GM12875 (cell line): ENCODE measurements around the gene CD44.

Experiments
- H3K4me3 ChIP-seq: one replicate; pipeline ENCODE4 v1.5.1; 2011; ENCODE audit warnings: low read depth, low read length, control low read depth
- TF ChIP-seq, protein P1 (sequence below): IDR thresholded peaks from 2 replicates; pipeline ENCODE4 v1.5.1; 2011; ENCODE audit warnings: low read depth, mild to moderate bottlenecking, control low read depth, inconsistent platforms, low read length, moderate library complexity, borderline replicate concordance; ENCODE audit not compliant: insufficient read depth

CD44 gene

DNA sequence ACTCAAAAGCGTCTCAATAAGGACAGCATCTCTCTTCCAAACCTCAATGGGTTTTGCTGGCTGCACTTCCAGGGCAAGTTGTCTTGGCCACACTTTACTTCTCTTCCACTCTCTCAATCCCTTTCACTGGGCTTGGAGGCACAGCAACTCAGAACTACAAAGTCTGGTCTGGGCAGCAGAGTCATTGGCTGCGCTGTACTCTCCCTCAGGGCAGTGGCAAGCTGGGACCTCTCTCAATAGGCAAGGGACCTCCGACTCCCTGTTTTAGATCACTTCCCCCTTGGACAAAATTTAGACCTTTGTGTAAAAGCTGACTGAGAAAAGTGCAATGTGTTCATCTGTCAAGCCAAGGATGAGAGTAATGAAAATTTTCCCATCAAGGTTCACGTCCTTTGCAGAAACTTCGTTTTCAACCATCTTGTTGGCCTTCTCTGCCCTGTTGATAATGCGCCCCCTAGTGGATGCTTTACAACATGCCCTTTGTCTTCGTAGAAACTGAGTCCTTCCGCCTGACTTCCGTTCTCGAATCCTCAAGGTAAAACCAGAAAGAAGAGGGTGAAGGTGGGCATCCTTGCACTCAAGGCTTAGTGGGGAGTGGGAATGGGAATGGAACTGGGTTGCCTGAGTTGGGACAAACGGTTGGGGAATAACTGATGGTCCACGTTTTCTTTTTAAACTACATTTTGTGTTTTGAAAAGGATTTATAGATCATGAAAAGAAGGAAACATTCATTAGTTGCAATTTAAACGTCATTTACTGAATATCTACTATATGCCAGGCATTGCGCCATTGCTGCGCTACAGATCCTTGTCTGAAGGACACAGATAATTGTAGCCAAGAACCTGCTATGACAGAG lies 99.1 kb downstream of the CD44 start:
- TF ChIP-seq, protein P1, sequence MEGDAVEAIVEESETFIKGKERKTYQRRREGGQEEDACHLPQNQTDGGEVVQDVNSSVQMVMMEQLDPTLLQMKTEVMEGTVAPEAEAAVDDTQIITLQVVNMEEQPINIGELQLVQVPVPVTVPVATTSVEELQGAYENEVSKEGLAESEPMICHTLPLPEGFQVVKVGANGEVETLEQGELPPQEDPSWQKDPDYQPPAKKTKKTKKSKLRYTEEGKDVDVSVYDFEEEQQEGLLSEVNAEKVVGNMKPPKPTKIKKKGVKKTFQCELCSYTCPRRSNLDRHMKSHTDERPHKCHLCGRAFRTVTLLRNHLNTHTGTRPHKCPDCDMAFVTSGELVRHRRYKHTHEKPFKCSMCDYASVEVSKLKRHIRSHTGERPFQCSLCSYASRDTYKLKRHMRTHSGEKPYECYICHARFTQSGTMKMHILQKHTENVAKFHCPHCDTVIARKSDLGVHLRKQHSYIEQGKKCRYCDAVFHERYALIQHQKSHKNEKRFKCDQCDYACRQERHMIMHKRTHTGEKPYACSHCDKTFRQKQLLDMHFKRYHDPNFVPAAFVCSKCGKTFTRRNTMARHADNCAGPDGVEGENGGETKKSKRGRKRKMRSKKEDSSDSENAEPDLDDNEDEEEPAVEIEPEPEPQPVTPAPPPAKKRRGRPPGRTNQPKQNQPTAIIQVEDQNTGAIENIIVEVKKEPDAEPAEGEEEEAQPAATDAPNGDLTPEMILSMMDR = peak; percentile 78
- H3K4me3 ChIP-seq = no peak overlapping the region

DNA sequence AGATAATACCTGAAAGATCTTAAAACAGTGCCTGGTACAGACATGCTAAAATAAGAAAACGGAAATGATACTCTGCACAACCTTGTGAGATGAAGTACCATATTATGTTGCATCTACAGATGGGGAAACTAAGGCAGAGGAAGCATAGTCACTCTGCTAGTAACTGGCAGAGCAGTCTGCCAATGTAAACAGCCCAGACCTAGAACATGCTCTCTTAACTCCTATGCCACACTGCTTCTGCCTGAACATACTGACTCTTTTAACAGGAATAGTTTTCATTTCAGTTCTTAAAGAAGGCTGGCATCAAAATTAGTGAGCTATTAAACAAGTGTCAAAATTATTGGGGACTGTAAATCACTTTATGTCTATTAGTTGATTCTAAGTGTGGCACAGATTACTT lies 99.9 kb downstream of the CD44 start:
- TF ChIP-seq, protein P1 = no peak

DNA sequence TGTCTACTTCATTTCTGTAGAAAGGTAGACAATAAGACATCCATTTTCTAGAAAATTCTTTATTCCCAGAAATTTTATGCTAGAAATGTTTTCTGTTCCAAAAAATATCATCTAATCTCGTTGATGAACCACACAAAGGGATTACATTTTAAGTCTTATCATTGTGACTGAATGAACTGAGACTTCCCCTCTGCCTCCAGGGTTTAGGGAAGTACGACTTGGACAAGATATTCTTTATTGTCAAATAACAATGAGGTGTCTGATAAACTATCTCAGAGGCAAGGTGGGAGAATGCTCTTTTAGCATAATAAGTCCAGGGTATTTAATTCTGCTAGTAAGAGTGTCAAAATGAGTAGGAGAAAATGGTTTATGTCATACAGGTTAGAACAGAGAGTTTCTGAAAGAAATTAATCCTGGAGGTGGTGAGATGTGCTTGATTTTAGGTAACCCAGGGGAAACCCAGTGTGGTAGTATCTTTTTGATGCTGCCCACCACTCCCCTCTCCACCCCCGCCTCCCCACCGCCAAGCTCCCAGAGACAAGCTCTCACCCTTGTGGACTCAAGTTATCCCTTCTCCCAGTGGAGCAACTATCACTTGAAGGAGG lies 100.6 kb downstream of the CD44 start:
- TF ChIP-seq, protein P1 = no peak

More for the DNA sequence above, 99.9 kb downstream of the CD44 start:
- no peak overlapping the region for H3K4me3 ChIP-seq

DNA sequence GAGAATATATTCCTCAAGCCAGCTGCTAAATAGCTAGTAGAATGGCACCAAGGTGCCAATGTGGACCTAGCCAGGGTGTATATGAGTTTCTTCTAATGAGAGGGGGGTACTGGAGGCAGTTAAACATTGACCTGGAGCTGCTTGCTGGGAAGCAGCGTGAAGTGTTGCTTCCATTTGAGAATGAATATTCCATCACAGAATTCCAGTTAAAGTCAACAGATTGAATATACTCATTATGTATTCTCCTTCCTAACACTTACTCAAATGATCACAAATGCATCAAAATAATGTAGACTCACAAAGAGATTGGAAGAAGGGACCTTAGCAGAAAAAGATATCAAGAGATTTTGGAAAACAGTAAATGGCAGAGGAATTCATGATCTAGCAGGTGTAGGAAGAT lies 102.1 kb downstream of the CD44 start:
- H3K4me3 ChIP-seq = no peak overlapping the region

More for the DNA sequence above, 100.6 kb downstream of the CD44 start:
- H3K4me3 ChIP-seq = no peak overlapping the region

DNA sequence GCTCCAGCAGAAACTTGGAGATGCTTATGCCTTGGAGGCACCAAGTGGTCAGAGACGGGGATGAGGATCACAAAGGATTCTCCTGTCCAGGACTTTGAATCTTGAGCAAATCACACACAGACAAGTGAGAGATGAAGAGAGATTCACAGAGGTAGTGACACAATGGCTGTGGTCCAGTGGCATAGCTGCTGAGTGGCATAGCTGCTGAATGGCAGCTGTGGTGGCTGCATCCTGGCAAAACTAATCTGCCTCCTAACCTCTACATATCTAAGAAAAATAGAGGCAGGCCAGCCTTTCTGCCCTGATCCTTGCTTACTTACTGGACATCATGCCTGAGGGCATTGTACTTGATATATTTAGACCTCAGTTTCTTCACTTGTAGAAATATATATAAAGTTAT lies 102.6 kb downstream of the CD44 start:
- TF ChIP-seq, protein P1 = no peak

More for the DNA sequence above, 102.1 kb downstream of the CD44 start:
- TF ChIP-seq, protein P1 = no peak

DNA sequence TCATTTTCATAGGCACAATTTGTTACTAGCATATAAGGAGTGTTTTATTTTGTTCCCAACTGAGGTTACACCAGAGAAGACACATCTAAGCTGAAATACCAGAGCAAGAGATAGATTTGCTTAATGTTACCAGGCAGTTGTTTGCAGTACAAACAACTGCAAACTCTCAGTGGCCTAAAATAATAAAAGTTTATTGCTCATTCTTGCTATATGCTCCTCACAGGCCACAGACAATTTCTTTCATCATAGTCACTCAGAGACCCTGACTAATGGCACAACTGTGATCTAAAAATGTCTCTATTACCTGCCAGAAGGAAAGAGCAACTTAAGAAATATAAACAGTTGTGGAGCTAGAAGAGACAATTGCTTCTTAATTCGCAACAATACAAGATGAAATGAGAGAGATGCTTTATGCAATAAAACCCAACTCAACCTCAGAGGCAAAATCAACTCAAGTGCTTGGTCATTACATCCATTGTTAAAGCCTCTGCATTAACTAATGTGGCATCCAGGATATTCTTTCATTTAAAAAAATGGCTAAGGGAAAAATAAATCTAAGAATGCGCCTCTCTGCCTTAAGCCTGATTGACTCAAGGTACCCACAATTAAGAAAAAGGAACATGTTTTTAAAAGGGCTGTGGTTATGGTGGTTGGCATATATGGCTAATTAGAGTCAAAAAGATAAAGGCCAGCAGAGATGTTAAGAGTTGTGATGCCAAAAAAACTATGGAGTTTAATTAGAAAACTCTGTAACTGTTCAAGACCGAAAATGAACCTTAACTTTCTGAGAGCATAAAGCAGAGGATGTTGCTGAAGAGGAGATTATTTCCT lies 103.7 kb downstream of the CD44 start:
- no peak overlapping the region for H3K4me3 ChIP-seq
- TF ChIP-seq, protein P1 = no peak

More for the DNA sequence above, 102.6 kb downstream of the CD44 start:
- no peak overlapping the region for H3K4me3 ChIP-seq
